Astrocyte of the spinal cord (primary cell): ENCODE results near the gene OXCT1.

Experiments
- DNase-seq: peaks from one replicate; pipeline ENCODE4 v3.0.0; 2011; ENCODE audit warnings: low read depth, low spot score
- H3K4me3 ChIP-seq: 2 replicates; pipeline ENCODE4 v1.5.1; 2011; ENCODE audit warnings: low read depth, mild to moderate bottlenecking, low read length, moderate library complexity
- CTCF ChIP-seq: IDR thresholded peaks from 2 replicates; pipeline ENCODE4 v1.5.1; 2012; ENCODE audit warnings: low read depth, mild to moderate bottlenecking, low read length, inconsistent platforms
- in situ Hi-C: cut with HindIII; loops from 2 replicates; pipeline ENCODE4 v1.10.0; 2017; ENCODE audit warnings: low sequenced_read_pairs

Gene OXCT1

GRCh38 chr5:41682641-41683040, 187.6 kb downstream of the OXCT1 start:
- in situ Hi-C loops = no loop called here
- no peak for TF ChIP-seq CTCF
- DNase-seq = no peak
- no peak overlapping the region for H3K4me3 ChIP-seq

GRCh38 chr5:41681840-41682239, 188.4 kb downstream of the OXCT1 start:
- no peak for TF ChIP-seq CTCF
- DNase-seq = no peak
- in situ Hi-C loops = no loop called here
- H3K4me3 ChIP-seq = no peak overlapping the region
